ENCODE data around the gene CUX1. TPM values are rescaled to one million over a fixed set of nuclear protein-coding genes. Genes with fewer than 3 reads are reported as not detected.

CUX1 gene
- total RNA-seq, 1 experiment from 2014 or later, result 64.3 TPM

- TF ChIP-seq OVOL2 (CRISPR knock-in tag; IDR thresholded peaks at IDR 0.05; ENCODE audit: borderline replicate concordance) (no peak), CBFB (CRISPR knock-in tag; IDR thresholded peaks at IDR 0.05; ENCODE audit: low read depth) (no peak), JUN (CRISPR knock-in tag; IDR thresholded peaks at IDR 0.05) (0 out of 2 replicates have a peak, but pooled peaks have one; percentile 39), NR3C1 (CRISPR knock-in tag; conservative IDR thresholded peaks at IDR 0.05; ENCODE audit: low read depth) (no peak), NR2C2 (CRISPR knock-in tag; IDR thresholded peaks at IDR 0.05) (no peak), ZNF416 (CRISPR knock-in tag; IDR thresholded peaks at IDR 0.05) (no peak), HMGA2 (CRISPR knock-in tag; IDR thresholded peaks at IDR 0.05) (no peak), RELA (CRISPR knock-in tag; IDR thresholded peaks at IDR 0.05; ENCODE audit: borderline replicate concordance) (no peak), FOXP1 (CRISPR knock-in tag; IDR thresholded peaks at IDR 0.05; ENCODE audit: borderline replicate concordance) (no peak), E2F5 (CRISPR knock-in tag; IDR thresholded peaks at IDR 0.05) (no peak), ZNF317 (CRISPR knock-in tag; IDR thresholded peaks at IDR 0.05; ENCODE audit: borderline replicate concordance, low read depth) (no peak), GRHL2 (CRISPR knock-in tag; IDR thresholded peaks at IDR 0.05; ENCODE audit: insufficient replicate concordance, severe bottlenecking) (no peak), TCF7 (CRISPR knock-in tag; IDR thresholded peaks at IDR 0.05; ENCODE audit: low read depth) (no peak)
- TF ChIP-seq, protein P1, sequence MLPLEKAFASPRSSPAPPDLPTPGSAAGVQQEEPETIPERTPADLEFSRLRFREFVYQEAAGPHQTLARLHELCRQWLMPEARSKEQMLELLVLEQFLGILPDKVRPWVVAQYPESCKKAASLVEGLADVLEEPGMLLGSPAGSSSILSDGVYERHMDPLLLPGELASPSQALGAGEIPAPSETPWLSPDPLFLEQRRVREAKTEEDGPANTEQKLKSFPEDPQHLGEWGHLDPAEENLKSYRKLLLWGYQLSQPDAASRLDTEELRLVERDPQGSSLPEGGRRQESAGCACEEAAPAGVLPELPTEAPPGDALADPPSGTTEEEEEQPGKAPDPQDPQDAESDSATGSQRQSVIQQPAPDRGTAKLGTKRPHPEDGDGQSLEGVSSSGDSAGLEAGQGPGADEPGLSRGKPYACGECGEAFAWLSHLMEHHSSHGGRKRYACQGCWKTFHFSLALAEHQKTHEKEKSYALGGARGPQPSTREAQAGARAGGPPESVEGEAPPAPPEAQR (CRISPR knock-in tag; IDR thresholded peaks at IDR 0.05), result no peak
- TF ChIP-seq, protein P2, sequence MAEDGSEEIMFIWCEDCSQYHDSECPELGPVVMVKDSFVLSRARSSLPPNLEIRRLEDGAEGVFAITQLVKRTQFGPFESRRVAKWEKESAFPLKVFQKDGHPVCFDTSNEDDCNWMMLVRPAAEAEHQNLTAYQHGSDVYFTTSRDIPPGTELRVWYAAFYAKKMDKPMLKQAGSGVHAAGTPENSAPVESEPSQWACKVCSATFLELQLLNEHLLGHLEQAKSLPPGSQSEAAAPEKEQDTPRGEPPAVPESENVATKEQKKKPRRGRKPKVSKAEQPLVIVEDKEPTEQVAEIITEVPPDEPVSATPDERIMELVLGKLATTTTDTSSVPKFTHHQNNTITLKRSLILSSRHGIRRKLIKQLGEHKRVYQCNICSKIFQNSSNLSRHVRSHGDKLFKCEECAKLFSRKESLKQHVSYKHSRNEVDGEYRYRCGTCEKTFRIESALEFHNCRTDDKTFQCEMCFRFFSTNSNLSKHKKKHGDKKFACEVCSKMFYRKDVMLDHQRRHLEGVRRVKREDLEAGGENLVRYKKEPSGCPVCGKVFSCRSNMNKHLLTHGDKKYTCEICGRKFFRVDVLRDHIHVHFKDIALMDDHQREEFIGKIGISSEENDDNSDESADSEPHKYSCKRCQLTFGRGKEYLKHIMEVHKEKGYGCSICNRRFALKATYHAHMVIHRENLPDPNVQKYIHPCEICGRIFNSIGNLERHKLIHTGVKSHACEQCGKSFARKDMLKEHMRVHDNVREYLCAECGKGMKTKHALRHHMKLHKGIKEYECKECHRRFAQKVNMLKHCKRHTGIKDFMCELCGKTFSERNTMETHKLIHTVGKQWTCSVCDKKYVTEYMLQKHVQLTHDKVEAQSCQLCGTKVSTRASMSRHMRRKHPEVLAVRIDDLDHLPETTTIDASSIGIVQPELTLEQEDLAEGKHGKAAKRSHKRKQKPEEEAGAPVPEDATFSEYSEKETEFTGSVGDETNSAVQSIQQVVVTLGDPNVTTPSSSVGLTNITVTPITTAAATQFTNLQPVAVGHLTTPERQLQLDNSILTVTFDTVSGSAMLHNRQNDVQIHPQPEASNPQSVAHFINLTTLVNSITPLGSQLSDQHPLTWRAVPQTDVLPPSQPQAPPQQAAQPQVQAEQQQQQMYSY (CRISPR knock-in tag; IDR thresholded peaks at IDR 0.05), result no peak; the same call in 1 of the 2 replicates
- TF ChIP-seq, protein P3, sequence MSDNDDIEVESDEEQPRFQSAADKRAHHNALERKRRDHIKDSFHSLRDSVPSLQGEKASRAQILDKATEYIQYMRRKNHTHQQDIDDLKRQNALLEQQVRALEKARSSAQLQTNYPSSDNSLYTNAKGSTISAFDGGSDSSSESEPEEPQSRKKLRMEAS (CRISPR knock-in tag; IDR thresholded peaks at IDR 0.05), result 0 out of 2 replicates have a peak, but pooled peaks have one; percentile 43
- TF ChIP-seq, protein P4, sequence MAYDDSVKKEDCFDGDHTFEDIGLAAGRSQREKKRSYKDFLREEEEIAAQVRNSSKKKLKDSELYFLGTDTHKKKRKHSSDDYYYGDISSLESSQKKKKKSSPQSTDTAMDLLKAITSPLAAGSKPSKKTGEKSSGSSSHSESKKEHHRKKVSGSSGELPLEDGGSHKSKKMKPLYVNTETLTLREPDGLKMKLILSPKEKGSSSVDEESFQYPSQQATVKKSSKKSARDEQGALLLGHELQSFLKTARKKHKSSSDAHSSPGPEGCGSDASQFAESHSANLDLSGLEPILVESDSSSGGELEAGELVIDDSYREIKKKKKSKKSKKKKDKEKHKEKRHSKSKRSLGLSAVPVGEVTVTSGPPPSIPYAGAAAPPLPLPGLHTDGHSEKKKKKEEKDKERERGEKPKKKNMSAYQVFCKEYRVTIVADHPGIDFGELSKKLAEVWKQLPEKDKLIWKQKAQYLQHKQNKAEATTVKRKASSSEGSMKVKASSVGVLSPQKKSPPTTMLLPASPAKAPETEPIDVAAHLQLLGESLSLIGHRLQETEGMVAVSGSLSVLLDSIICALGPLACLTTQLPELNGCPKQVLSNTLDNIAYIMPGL (CRISPR knock-in tag; IDR thresholded peaks at IDR 0.05), result peak; percentile 80; the same call in 1 of the 2 replicates
Observed at GRCh38 chr7:101814991-101815825, 2.2 kb upstream of the CUX1 start (continued).
